ENCODE data around the gene RPP40.
"Not testable (repeated sequence)": the region's sequence is repeated elsewhere in the genome, so short reads cannot be mapped to it uniquely, and the experiment has no call there.

Gene RPP40

DNA sequence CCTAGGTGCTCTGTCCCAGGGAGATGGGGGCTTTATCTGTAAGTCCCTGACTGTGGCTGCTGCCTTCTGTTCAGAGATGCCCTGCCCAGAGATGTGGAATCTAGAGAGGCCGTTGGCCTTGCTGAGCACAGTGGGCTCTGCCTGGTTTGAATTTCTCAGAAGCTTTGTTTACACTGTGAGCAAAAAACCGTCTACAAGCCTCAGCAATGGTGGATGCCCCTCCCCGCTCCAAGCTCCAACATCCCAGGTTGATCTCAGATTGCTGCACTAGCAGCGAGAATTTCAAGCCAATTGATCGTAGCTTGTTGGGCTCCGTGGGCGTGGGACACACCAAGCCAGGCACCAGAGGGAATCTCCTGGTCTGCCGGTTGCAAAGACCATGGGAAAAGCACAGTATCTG lies 16.3 kb upstream of the RPP40 start:
- H3K4me3 ChIP-seq (ENCODE audit: low read depth, low read length), result no peak overlapping the region

DNA sequence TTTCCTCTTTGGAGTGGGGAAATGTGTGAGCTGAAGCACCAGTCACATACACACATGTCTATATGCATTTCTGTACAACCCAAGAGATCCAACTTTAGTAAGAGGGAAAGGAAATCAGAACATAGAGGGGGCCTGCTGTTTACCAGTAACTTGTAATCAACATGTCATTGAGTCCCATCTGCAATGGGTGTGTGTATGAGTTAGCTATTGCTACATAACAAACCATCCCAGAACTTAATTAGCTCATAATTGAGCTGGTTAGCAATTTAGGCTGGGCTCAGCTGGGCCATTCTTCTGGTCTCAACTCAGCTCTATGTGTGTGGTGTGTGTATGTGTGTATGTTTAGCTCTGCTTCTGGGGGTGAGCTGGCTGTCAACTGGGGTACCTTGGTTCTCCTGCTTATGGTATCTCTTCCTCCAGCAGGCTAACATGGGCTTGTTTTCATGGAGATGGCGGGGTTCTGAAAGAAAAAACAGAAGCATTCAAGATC lies 10.3 kb upstream of the RPP40 start:
- no peak overlapping the region for H3K4me3 ChIP-seq (ENCODE audit: low read depth, low read length)

DNA sequence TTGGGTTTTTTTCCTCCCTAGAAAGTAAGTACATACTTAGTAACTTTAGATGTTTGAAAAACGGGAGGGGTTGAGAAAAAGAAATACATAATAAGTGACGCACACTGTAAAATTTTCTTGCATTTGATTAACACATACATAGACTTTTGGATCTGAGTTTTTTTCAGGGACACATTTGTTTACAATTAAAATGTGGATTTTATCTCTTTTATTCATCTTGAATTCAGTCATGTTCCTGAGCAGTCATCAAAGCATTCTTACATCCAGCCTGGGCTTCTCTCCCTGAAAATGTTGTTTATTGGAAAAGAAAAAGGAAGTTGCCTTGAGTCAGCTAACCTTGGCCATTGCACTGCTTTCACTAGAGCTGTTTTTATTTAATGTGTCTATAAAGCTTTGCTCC lies 8.7 kb upstream of the RPP40 start:
- no peak overlapping the region for H3K4me3 ChIP-seq (ENCODE audit: low read depth, low read length)

DNA sequence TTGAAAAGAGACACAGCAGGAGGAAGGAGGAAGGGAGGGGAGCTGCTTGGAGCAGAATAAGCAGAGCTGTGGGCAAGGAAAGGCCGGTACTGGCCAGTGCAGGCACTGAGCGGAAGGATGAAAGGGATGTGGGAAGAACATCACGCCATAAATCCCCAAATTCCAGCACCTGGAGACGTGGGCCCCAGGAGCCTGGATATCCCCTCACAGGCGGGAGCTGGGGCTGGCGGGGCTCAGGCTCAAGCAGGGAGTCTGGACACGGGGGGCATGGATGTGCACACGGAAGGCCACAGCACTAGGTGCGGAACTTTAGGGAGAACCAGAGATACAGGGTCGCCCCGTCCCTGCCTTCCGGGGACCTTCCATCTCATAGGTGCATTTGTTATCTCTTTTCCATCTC lies 7.5 kb upstream of the RPP40 start:
- H3K4me3 ChIP-seq (ENCODE audit: low read depth, low read length), result no peak overlapping the region

DNA sequence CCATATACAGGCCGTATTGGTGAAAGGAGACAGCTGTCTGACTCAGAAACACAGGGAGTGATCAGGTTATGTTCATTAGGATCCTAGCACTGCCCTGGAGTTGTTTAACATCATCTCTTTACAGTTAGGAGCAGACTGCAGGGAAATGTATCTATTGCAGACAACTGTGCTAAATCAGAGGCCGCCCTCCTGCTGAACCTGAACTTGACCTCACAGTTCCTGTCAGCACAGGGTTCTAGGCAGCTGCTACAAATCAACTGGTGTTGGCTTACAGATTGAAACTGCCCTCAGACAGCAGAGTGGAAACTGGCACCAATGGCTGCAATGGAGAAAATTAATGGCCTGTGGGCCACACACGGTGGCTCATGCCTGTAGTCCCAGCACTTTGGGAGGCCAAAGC lies 3.7 kb upstream of the RPP40 start:
- H3K4me3 ChIP-seq (ENCODE audit: low read depth, low read length), result no peak overlapping the region

DNA sequence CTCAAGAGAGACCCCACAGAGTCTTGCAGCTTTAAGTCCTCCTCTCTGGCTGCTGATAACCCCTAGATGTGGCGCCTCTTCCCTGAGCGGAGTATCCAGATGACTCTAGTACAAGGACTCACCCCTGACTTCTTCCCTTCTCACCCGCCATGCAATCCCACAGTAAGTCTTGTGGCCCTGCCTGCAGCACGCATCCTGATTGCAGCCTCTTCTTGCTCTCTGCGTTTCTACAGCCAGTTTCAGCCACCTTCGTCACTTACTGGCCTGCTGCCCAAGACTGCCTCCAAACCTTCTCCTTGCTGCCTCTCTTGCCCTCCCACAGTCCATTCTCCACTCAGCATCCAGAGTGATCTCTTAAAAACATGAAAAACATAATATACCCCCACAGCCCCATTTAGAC lies 2.4 kb upstream of the RPP40 start:
- no peak overlapping the region for H3K4me3 ChIP-seq (ENCODE audit: low read depth, low read length)

DNA sequence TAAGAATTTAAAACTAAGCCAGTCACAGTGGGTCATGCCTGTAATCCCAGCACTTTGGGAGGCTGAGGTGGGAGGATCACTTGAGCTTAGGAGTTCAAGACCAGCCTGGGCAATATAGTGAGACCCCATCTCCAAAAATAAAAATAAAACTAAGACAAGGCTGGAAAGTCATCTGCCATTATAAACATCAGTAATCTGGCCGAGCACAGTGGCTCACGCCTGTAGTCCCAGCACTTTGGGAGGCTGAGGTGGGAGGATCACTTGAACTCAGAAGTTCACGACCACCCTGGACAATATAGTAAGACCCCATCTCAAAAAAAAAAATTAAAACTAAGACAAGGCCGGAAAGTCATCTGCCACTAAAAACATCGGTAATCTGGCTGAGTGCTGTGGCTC lies 1.2 kb upstream of the RPP40 start:
- not testable (repeated sequence) for H3K4me3 ChIP-seq (ENCODE audit: low read depth, low read length)

DNA sequence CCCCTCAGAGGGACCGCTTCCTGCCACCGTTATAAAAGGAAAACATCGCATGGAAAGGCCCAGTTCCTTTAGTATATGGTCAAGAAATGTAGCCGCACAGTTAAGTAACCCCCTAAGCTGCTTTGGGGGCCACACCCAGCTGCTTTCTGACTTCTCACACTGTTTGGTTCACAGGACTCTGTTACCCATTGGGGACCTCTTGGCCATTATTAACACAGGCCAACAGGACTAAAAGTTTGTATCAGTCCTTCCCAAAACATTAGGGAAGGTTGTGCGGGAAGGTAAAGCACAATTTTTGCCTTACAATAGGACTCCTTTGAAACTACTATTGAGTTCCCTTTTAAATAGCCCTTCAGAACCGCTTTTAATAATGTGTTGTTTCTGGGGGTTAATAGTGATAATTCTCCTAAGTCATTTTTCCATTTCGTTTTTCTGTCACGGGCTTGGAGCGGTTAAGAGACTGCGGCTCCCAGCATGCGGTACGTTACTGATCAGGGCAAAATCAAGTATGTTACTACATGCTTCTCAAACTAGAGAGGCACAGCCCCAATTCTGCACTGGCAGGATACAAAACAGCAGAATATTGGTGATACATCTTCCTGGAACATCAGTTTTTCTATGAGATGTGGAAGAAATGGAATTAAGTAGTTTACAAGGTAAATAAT lies 668 bp upstream of the RPP40 start:
- H3K4me3 ChIP-seq (ENCODE audit: low read depth, low read length), result peak overlapping the region; percentile 79

DNA sequence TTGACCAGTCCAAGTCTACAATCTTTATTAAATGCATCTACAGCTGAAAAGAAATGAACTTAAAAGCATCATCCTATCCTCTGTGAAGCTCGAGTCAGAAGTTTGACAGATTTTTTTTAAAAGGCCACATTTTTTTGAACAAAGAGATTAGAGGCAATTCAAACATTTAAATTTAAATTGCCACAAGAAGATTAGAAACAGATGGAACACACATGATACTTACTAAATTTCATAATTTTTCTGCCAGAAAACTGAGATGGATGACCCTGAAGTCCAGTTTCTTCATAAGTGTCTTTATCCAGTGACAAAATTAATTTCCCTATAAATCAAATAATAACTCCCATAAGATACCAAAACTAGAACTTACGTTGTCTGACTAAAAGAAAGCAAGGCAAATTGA lies 4.3 kb downstream of the RPP40 start:
- no peak overlapping the region for H3K4me3 ChIP-seq (ENCODE audit: low read depth, low read length)

DNA sequence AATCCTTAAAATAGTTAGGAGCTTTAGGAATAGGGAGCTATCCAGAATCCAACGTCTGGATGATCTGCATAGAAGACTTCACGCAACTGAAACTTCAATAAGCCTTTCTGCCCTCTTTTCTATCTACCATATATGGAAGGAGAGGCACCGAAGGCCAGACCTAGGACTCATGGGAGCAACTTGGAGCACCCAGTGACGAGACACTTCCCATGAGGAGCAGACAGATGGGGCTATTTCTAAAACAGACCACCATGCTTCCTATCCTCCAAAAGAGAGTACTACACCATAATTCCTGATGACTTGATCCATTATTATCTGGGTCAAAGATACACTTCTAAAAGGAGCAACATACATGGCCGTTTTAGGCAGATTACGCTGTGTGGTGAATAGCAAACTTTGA lies 6.0 kb downstream of the RPP40 start:
- no peak overlapping the region for H3K4me3 ChIP-seq (ENCODE audit: low read depth, low read length)

DNA sequence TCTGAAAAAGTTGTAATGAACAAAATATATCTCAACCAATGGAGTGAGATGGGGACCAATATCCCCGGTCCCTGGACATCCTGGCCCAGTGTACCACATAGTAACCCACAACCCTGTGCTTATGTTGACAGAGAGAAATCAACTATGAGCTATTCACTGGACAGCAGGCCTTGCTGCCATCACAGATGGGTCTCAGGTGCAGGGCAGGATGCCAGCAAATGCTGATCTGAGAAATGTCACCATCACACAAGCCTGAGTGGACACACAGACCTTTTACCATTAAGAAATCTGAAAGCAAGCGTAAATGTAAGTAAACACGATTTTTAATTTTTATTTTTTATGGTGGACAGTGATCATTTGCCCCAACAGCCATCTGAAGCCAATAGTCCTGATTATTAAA lies 9.1 kb downstream of the RPP40 start:
- H3K4me3 ChIP-seq (ENCODE audit: low read depth, low read length), result no peak overlapping the region

DNA sequence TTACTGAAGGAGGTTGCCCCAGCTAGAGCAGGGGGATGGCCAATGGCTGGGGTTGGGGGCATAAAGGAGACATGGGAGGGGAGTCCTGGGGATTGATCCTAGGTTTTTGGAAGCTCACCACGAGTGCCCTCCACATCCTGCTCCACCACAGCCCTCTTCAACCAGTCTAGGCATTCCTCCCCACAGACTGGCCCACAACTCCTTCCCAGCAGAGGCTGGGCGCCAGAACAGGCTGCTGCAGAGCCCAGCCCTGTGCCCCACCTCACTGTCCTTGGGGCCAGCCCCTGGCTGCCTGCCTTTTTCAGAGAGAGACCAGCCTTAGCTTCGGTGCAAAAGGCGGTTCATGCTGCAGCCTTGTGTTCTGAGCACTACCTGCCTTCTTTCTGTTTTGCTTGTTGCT lies 16.4 kb downstream of the RPP40 start:
- no peak overlapping the region for H3K4me3 ChIP-seq (ENCODE audit: low read depth, low read length)

DNA sequence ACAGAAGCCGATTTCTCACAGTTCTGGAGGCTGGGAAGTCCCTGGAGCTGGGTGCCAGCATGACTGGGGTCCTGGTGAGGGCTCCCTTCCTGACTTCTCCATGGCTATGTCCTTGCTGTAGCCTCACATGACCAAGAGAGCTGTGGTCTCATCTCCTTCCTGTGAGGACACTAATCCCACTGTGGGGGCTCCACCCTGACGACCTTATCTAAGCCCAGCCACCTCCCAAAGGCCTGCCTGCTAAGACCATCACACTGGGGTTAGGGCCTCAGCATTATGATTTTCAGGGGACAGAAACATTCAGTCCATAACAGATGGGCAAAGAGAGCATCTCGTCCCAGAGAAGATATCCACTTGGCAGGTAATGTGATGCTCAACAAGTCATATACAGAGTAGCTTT lies 16.8 kb downstream of the RPP40 start:
- H3K4me3 ChIP-seq (ENCODE audit: low read depth, low read length), result no peak overlapping the region

DNA sequence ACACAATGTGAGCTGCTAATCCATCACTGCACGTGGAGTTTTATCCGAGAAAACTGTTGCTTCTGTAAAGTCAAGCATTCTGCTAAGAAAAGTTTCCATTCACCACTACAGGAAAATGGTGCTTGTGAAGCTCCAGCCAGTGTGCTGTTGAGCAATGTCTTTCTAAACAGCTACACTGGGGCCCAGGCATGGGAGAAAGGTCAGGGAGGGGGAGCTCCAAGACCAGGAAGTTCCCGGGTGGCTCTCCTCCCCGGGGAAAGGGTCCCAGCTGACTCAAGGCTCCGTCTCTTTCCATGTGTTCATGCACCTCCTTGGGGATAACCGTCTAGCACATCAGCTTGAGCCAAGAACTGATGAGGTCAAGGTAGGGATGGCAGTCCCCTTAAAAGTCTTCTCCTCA lies 20.5 kb downstream of the RPP40 start:
- H3K4me3 ChIP-seq (ENCODE audit: low read depth, low read length), result no peak overlapping the region

DNA sequence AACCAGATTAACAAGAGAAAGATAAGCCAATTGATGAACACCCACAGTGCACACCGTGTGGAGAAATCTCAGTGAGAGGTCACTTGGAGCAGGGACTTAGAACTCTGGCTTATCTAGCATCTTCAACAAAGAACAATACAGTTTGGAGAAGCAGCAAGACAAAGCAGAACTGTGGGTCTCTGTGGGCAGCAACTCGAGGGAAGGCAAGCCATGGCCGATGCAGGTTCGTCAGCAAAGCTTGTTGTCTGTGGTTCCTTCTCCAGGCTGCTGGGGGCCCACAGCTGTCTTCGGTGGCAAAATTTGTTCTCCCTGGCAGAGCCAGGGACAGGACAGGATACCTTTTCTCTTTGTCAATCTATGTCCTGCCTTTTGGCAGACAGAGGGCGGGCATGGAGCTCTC lies 22.1 kb downstream of the RPP40 start:
- no peak overlapping the region for H3K4me3 ChIP-seq (ENCODE audit: low read depth, low read length)

DNA sequence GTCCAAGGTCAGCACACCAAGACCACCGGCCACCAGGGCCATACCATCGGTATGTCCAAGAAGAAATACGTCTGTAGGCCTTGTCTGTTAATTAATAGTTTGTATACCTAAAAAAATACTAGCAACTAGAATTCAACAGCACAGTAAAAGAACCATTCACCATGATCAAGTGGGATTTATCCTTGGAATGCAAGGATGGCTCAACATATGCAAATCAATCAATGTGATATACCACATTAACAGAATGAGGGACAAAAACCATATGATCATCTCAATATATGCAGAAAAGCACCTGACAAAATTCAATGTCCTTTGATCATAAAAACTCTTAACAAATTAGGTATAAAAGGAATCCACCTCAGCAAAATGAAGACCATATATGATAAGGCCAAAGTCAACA lies 24.4 kb downstream of the RPP40 start:
- no peak overlapping the region for H3K4me3 ChIP-seq (ENCODE audit: low read depth, low read length)

DNA sequence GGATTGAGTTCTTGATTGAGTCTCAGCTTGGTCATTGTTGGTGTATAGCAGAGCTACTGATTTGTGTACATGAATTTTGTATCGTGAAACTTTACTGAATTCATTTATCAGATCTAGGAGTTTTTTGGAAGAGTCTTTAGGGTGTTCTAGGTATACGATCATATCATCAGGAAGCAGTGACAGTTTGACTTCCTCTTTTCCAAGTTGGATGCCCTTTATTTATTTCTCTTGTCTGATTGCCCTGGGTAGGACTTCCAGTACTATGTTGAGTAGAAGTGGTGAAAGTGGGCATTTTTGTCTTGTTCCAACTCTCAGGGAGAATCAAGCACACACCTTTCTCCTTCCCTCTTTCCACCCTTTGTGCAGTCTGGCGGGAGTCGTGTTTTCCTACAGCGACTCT lies 26.4 kb downstream of the RPP40 start:
- H3K4me3 ChIP-seq (ENCODE audit: low read depth, low read length), result no peak overlapping the region

DNA sequence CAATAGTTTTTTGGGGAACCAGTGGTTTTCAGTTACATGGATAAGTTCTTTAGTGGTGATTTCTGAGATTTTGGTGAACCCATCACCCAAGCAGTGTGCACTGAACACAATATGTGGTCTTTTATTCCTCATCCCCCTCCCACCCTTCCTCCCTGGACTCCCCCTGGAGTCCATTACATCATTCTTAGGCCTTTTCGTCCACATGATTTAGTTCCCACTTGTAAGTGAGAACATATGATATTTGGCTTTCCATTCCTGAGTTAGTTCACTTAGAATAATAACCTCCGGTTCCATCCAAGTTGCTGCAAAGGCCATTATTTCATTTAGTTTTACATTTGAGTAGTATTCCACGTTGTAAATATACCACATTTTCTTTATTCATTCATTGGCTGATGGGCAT lies 28.3 kb downstream of the RPP40 start:
- H3K4me3 ChIP-seq (ENCODE audit: low read depth, low read length), result no peak overlapping the region

DNA sequence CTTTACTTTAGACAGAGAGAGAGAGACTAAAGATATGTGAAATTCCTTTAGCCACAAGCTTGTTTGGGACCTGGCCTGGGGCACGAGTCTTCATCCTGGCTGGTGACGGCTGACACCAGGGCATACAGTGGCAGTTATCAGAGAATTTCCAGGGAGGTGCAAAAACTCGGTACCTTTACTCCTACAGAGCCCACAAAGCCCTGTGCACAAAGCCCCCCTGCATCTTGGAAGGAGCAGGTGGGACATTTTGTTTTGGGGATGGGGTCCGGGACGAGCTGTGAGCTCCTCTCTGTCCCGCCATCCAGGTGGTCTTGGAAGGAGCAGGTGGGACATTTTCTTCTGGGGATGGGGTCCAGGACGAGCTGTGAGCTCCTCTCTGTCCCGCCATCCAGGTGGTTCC lies 28.9 kb downstream of the RPP40 start:
- H3K4me3 ChIP-seq (ENCODE audit: low read depth, low read length), result no peak overlapping the region

DNA sequence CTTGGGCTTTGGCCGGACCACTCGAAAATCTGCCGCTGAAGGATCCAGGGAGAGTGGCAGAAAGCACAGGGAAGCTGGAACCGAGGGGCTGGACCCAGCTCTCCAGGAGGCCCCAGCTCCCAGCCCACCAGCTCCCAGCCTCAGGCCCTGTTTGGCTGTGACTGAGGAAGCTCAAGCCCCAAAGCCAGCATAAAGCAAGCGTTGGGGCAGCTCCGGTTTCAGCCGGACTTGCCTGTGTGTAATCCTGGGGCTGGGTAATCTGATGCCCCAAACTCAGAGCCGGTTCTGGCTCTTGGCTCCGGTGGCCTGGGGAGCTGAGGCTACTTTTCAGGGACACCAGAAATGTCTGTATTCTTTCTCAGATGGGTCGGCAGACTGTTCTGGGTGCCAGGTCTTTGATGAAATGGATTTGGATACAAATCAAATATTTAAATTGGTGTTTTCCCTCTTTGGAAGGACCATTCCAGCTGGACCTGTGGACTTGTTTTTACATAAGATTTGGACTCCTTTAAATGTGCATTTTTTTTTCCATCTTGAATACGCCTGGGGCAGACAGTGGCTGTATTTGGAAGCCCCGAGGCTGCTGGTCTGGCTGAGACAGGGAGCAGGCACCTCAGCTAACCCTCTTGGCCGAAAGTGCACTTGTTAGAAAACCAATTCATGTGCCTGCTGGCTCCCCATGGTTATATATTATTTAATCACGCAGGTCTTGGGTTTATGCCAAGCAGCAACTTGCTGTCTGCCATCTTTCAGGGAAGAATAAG lies 29.7 kb downstream of the RPP40 start:
- H3K4me3 ChIP-seq (ENCODE audit: low read depth, low read length), result no peak overlapping the region

DNA sequence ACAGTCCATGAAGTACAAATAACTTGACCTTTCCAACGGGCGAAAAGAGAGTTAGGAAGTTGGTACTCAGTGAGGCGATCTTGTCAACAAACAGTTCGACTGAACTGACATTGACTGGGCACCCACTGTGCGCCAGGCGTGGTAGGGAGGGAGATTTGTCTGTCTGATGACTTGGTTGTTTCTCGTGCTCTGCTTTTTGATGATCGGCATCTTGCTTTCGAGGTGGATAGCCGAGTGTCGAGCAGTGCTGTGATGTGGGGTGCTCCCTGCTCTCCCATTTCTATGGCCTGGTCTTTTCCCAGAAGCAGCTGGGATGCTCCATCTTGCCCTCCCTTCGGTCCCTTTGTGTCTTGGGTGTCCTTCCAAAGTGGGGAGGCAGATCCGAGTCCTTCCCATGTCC lies 30.4 kb downstream of the RPP40 start:
- no peak overlapping the region for H3K4me3 ChIP-seq (ENCODE audit: low read depth, low read length)

DNA sequence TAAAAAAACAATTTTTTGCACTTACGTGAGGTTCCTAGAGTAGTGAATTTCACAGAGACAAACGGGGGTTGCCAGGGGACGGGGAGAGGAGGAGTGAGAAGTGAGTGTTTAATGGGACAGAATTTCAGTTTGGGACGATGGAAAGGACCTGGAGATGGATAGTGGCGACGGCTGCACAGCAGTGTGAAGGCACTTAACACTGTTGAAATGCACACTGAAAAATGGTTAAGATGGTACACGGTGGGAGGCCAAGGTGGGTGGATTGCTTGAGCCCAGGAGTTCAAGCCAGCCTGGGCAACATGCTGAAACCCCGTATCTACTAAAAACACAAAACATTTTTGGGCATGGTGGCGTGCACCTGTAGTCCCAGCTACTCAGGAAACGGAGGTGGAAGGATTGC lies 31.4 kb downstream of the RPP40 start:
- H3K4me3 ChIP-seq (ENCODE audit: low read depth, low read length), result no peak overlapping the region

DNA sequence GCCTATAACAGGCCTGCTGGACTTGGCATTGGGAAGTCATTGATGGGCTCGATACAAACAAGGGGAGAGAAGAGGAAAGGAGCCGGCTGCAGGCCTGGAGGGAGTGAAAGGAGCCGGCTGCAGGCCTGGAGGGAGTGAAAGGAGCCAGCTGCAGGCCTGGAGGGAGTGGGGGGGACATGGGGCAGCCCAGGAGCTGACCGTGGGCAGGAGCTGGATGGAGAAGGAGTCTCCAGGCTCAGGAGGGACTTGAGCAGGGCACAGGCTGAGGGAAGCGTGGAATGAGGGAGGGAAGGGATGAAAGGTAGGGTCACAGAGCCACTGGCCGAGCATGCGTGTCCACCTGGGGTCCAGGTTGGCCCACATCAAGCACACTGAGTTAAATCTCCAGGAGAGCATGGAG lies 32.0 kb downstream of the RPP40 start:
- no peak overlapping the region for H3K4me3 ChIP-seq (ENCODE audit: low read depth, low read length)
